Measurements from ENCODE around the gene MLNR. TPM values are rescaled to one million over a fixed set of nuclear protein-coding genes. Genes with fewer than 3 reads are reported as not detected.

The MLNR gene
- polyA plus RNA-seq (ENCODE audit: insufficient read length in 4 of 4), result under 1 TPM in 3 of 4 donors, not detected in 1; 0.14 to 0.30 (median 0.23) TPM

GRCh38 chr13:49220036-49220855 is at the start of gene MLNR:
Gene MLNR, plus strand, starts transcription at chr13:49220338. Its CDS starts 0 bp downstream, at chr13:49220338.
- no peak for DNase-seq (ENCODE audit: low read depth in 4 of 4, low spot score in 2 of 4)

GRCh38 chr13:49171359-49171758 is 48.8 kb upstream of the MLNR start:
- DNase-seq (ENCODE audit: low read depth in 4 of 4, low spot score in 2 of 4), result no peak

GRCh38 chr13:49183672-49184325 is 36.3 kb upstream of the MLNR start:
- no peak for DNase-seq (ENCODE audit: low read depth in 4 of 4, low spot score in 2 of 4)

GRCh38 chr13:49184621-49185020 is 35.5 kb upstream of the MLNR start:
- DNase-seq (ENCODE audit: low read depth in 4 of 4, low spot score in 2 of 4), result no peak

GRCh38 chr13:49185264-49185663 is 34.9 kb upstream of the MLNR start:
- no peak for DNase-seq (ENCODE audit: low read depth in 4 of 4, low spot score in 2 of 4)

GRCh38 chr13:49190901-49191300 is 29.2 kb upstream of the MLNR start:
- DNase-seq (ENCODE audit: low read depth in 4 of 4, low spot score in 2 of 4), result no peak

GRCh38 chr13:49206641-49207040 is 13.5 kb upstream of the MLNR start:
- DNase-seq (ENCODE audit: low read depth in 4 of 4, low spot score in 2 of 4), result no peak

GRCh38 chr13:49208619-49209018 is 11.5 kb upstream of the MLNR start:
- no peak for DNase-seq (ENCODE audit: low read depth in 4 of 4, low spot score in 2 of 4)

GRCh38 chr13:49210114-49210513 is 10.0 kb upstream of the MLNR start:
- no peak for DNase-seq (ENCODE audit: low read depth in 4 of 4, low spot score in 2 of 4)

GRCh38 chr13:49210669-49211068 is 9.5 kb upstream of the MLNR start:
- no peak for DNase-seq (ENCODE audit: low read depth in 4 of 4, low spot score in 2 of 4)

GRCh38 chr13:49213539-49213938 is 6.6 kb upstream of the MLNR start:
- no peak for DNase-seq (ENCODE audit: low read depth in 4 of 4, low spot score in 2 of 4)

GRCh38 chr13:49213997-49214916 is 5.9 kb upstream of the MLNR start:
- no peak for DNase-seq (ENCODE audit: low read depth in 4 of 4, low spot score in 2 of 4)

GRCh38 chr13:49214917-49215376 is 5.2 kb upstream of the MLNR start:
- DNase-seq (ENCODE audit: low read depth in 4 of 4, low spot score in 2 of 4), result no peak

- DNase-seq (ENCODE audit: low read depth in 4 of 4, low spot score in 2 of 4), result no peak
Observed at GRCh38 chr13:49216334-49216733, 3.8 kb upstream of the MLNR start.

- DNase-seq (ENCODE audit: low read depth in 4 of 4, low spot score in 2 of 4), result no peak
Observed at GRCh38 chr13:49217962-49218492, 2.1 kb upstream of the MLNR start.

GRCh38 chr13:49218493-49219051 is 1.6 kb upstream of the MLNR start:
- no peak for DNase-seq (ENCODE audit: low read depth in 4 of 4, low spot score in 2 of 4)

- no peak for DNase-seq (ENCODE audit: low read depth in 4 of 4, low spot score in 2 of 4)
Observed at GRCh38 chr13:49219647-49220035, 497 bp upstream of the MLNR start.

- DNase-seq (ENCODE audit: low read depth in 4 of 4, low spot score in 2 of 4), result no peak
Observed at GRCh38 chr13:49220856-49221589, 885 bp downstream of the MLNR start.

- no peak for DNase-seq (ENCODE audit: low read depth in 4 of 4, low spot score in 2 of 4)
Observed at GRCh38 chr13:49221590-49221965, 1.4 kb downstream of the MLNR start.
